GM21515 (cell line): ENCODE results near the gene RYR2.
"Not testable (repeated sequence)": the region's sequence is repeated elsewhere in the genome, so short reads cannot be mapped to it uniquely, and the experiment has no call there.

ENCODE experiments used
- ATAC-seq: cut with Tn5 transposase; IDR thresholded peaks from one replicate; pipeline ENCODE4 v1.9.1; 2021; ENCODE audit not compliant: unreplicated experiment

Gene RYR2

DNA sequence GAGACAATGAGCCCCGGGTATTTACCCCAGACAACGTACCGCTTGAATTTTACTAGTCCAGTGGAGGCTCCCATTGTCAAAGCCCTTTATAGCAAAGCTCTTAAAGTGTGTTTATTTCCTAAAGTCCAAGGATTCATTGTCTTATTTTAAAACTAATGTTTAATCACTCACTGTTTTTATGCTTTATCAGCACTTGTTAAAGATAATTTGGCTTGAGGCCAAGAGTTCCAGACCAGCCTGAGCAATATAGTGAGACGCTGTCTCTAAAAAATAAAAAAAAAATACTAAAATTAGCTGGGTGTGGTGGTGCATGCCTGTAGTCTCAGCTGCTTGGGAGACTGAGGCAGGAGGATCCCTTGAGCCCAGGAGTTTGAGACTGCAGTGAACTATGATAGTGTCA is 202.8 kb downstream of the RYR2 start:
- ATAC-seq, result no peak

DNA sequence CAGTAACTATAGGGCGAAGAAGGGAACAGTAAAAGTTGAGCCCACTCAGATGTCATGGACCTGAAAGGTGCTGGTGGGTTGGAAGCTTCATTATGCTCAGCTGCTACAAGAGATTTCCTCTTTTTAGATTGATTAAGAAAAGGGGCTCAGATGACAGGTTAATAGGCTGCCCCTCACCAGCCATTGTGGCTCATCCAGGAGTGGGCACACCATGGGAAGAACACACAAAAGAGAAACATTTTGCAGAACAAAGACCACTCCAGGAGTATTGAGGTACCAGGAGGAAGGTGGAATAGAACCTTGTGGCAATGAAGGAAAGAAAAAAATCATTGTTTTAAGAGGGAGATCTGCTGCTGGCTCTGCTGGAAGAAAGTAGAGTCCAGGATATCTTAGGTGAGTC is 205.5 kb downstream of the RYR2 start:
- ATAC-seq, result no peak

DNA sequence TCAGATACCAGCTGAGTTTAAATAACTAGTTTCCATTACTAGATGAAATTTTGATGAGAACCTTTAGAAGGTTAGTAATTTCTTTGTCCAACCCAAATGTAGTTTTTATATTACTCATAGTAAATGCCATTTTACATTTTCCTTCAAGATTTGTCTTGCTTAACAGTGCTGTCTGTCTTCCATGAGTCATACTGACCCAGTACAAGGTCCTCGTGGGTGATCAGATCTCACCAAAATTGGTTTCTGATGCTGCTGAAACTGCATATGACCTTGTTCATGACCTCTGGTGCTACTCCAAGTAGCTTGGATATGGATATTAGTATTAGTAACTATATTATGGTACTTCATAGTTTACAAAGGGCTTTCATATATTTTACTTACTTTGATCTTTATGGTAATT is 207.1 kb downstream of the RYR2 start:
- ATAC-seq, result no peak

DNA sequence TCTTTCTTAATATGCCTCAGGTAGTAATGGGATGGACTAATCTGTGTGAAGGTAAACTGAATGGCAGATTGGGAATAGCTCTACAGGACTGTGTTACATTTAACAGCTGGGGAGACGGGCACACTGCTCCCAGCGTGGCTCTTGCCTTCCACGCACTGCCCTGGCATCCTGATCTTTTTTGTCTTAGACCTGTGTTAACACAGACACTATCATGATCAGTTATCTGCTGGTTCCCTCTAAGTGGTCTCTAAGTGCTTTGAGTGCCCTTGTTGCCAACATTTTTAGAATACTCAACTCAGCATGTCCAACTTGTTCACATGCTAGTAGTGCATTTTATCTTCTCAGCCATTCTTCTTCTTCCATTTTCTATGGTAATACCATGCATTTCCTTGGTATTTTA is 208.1 kb downstream of the RYR2 start:
- no peak for ATAC-seq

DNA sequence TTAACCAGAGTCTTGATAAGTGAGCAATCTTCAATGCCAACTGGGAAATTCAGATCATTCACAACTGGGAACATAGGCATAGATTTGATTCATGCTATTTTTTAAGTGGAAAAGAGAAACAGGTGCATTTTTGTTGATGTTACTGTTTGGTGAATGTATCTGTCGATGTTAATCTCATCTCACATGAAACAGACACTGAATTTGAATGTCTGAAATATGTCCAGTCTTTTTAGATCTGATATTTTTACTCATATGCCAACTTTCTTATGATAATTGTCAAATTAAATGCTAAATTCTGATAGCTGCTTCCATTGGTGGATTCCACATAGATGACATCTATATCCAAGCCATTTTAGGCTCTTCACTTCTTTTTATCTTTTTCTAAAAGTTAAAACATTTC is 213.1 kb downstream of the RYR2 start:
- no peak for ATAC-seq

DNA sequence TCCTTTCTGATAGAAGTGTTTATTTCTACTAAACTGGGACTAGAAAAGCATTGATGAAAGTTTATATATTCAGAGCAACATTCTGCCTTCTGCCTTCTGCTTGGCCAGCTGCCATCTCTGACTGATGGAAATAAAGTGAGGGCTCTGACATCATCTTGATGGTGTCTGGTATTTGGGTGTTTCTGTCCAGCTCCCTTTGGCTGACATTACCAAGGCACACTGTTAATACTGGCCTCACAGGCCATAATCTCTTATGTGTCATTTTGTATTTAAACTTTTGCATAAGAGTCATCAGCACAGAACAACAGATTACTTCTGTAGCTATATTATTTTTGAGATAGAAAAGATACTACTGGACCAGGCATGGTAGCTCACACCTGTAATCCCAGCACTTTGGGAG is 216.9 kb downstream of the RYR2 start:
- no peak for ATAC-seq

DNA sequence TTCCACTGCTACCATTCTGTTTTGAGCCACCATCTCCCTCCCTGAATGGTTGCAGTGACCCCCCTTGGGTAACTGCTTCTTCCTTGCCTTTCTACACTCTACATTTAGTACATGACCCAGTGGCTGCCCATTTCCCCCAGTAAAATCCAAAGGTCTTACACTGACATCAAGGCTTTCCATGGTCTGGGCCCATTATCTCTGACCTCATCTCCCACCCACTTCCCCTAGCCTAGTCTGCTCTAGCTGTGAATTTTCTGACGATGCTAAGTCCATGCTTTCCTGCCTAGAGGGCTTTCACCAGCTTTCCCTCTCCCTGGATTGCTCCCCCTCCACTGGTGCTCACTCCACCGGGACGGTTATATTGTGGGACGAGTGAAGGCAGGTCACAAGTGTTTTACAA is 219.2 kb downstream of the RYR2 start:
- ATAC-seq, result no peak

DNA sequence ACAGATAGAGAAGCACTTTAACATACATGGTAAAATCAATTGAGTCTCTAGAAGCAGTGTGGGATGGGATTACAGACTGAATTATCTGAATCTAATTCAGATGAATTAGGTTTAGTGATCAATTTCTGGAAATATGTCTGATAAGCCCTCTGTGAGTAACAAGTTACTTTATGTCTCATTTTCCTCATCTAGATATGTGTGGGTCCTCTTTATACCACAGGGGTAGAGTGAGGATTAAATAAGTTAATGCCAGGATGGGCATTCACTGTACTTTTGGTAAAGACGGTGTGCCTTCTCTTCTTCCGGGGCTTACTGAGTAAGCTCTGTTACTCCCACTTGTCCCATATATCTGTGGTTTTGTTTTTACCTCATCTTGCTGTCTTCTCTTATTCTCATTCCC is 225.8 kb downstream of the RYR2 start:
- ATAC-seq, result no peak

DNA sequence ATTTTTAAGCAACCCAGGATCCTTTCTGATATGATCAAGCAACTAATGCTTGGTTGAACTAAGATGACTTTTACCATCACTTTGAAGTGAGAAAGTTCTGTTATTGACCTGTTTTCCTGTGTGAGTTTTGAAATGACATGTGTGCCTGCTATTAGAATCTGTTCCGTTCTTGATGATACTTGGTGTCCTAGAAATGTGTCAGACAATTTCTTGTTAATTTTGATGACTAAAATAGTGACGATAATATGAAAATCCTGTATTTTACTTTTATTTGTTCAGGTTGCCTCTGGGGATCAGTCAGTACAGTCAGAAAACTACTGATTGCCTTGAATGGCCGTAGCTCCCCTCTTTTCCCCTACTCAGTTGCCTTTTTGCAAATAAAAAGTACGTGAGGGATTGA is 228.0 kb downstream of the RYR2 start:
- no peak for ATAC-seq

DNA sequence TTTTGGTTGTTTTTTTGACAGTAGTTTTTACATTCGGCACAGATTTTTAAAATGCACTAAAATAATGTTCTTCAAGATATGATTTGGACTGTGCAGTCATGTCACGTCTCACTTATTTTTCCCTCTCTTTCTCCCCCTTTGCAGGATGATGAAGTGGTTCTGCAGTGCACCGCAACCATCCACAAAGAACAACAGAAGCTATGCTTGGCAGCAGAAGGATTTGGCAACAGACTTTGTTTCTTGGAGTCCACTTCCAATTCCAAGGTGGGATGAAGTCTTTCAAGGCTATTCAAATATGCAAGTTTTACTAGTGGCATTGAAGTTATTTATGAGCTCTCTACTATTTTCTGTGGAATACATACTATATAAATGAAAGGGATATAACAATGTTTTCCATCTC is 228.4 kb downstream of the RYR2 start:
- ATAC-seq, result no peak

DNA sequence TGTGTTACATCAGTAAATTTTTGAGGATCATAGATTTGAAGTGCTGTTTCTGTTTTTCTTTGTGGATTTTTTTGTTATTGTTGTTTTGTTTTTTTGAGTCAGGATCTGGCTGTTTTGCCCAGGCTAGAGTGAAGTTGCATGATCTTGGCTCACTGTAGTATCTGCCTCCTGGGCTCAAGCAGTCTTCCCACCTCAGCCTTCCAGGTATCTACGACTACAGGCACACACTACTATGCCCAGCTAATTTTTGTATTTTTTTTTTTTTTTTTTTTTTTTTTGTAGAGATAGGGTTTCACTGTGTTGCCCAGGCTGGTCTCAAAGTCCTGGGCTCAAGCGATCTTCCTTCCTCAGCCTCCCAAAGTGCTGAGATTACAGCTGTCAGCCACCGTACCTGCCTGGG is 236.0 kb downstream of the RYR2 start:
- not testable (repeated sequence) for ATAC-seq

DNA sequence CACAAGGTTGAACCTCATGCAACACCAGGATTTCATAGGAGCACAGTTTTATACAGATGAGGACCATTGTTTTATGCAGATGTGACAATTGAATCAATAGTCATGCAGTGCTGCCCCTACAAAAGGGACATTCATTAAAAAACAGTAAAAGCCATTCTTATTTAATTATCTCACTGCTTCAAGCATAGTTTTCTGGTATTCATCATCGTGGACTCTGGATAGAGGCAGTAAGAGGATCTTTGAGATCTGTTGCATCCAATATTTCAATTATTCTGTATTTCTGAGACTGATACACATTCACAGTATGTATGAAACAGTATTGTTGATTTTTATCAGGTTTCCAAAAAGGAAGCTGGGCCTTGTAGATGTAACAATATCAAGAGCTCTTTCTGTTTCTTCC is 237.6 kb downstream of the RYR2 start:
- ATAC-seq, result no peak

DNA sequence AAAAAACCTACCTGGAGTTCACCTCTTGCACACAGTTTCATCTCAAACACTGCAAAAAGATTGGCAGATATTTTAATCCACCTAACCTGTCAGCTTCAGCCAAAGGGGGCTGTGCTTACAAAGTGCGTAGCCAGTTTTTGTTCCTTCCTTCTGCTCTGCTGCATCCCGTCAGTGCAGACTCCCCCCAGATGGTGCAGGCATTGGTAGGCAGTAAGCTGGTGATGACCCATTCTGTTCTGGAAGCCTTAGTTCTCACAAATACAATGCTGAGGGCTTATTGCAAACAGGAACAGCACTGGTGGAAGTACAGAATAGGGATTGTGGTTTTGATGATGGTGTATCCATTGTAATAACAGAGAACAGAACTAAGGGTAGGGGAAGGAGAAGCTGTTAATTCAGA is 239.5 kb downstream of the RYR2 start:
- no peak for ATAC-seq

DNA sequence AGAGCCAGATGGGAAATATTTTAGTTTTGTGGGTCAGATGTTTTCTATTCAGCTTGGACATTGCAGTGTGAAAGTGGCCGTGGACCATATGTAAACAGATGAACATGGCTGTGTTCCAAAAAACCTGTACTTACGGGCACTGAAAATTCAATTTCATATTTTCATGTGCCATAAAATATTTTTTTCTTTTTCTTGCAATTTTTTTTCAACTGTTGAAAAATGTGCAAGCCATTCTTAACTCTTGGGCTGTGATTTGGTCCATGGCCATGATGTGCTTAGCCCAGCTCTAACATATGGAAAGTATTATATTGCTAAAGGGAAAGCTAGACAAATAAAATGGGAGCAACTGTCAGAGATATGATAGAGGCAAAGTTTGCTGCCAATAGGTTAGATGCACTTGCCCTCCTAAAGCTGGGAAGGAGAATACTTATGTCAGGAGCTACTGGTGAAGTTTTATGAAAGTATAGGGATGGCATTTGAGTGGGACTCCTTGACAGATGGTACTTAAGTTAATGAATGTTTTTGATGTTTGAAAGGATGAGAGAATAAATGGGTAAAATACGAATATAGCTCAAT is 240.3 kb downstream of the RYR2 start:
- no peak for ATAC-seq

DNA sequence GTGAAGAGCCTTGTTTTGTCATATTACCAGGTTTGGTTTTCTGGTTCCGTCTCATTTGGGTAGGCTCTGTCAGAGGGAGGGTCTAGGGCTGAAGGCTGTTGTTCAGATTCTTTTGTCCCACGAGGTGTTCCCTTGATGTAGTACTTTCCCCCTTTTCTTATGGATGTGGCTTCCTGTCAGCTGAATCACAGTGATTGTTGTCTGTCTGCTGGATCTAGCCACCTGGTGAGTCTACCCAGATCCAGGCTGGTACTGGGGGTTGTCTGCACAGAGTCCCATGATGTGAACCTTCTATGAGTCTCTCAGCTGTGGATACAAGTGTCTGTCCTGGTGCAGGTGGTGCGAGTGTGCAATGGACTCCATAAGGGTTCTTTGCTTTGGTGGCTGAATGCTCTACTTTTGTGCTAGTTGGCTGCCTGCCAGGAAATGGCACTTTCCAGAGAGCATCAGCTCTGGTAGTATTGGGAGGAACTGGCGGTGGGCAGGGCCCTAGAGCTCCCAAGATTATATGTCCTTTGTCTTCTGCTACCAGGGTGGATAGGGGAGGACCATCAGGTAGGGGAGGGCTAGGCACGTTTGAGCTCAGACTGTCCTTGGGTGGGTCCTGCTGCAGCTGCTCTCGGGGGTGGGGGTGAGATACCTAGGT is 246.0 kb downstream of the RYR2 start:
- no peak for ATAC-seq

DNA sequence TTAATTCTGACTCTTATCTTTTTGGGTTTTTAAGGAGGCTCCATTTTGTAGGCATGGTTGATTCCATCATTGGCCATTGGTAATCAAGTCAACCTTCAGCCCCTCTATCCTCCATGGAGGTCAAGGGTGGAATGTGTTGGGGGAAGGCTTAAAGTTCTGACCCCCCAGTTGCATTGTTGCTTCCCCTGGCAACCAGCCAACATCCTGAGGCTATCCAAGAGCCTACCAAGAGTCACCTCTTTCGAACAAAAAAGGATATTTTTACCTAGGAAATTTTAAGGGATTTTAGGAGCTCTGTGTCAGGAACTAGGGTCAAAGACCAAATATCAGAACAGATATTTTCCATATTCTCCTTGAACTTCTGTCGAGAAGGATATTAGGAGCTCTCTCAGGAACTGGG is 251.8 kb downstream of the RYR2 start:
- ATAC-seq, result no peak

DNA sequence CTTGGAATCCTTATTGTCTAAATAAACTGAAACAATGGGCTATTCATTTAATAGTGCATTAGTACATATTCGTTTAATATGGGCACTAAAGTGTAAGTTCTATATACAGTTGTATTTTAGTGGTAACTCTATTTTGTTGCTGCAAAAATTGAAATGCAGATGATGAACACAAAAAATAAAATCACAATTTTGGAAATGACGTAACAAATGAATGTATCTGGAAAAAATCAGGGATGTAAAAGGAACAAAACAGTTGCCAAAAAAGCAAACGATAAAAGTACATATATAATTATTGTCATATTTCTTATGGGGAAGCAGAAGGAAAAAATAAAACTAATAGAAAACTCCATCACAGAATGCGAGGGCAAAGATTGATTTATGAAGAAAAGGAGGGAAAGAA is 254.9 kb downstream of the RYR2 start:
- ATAC-seq, result no peak

DNA sequence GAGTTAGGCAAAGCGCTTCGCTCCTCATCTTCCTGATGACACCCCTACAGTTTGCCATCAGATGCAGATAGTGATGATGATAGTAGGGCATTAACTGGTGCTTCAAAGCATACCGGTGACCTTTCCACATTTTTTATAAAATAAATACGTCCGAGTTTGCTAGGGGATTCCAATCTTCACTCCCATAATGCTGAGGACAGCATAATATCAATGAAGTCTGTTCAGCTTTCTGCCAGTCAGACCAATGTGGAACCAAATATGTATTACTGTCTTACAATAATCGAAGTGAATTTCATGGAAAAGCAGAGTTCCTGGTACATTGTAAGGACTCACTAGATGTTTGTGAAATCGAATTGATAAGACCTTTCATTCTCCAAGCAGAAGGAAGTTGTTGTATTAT is 258.7 kb downstream of the RYR2 start:
- ATAC-seq, result no peak

DNA sequence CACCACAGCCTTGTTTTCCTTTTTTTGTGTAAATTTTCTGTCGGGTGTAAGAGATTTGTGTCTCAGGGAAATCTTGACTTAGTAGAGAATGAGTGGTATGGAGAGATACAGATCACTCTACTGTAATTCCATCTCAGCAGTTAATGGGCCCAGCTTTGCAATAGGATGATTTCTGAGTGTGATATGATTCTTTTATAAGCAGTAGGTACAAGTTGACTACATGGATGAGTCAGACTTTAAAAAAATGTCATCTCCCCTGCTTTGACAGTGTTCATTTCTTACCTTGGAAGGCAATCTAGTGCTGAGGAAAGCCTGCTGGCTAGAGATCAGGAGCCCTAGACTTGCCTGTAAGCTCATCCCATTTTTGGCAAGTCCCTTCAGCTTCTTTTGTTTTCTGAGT is 261.9 kb downstream of the RYR2 start:
- no peak for ATAC-seq

DNA sequence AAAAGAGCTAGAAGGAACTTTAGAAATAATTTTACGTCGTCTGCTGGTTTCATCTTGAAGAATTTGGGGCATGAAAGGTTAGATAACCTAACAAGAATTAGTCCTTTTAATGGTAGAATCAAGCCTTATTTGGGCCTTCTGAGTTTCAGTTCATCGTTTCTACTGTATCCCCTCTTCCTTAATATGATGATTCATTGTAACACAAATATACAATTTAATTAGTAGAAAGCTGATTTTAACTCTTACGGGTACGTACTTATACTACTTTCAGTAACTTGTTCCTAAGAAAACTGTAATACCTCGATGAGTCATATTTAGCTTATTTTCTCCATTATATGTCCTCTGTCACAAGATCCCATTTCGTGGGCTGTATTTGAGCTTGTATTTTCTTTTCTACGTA is 264.7 kb downstream of the RYR2 start:
- no peak for ATAC-seq

DNA sequence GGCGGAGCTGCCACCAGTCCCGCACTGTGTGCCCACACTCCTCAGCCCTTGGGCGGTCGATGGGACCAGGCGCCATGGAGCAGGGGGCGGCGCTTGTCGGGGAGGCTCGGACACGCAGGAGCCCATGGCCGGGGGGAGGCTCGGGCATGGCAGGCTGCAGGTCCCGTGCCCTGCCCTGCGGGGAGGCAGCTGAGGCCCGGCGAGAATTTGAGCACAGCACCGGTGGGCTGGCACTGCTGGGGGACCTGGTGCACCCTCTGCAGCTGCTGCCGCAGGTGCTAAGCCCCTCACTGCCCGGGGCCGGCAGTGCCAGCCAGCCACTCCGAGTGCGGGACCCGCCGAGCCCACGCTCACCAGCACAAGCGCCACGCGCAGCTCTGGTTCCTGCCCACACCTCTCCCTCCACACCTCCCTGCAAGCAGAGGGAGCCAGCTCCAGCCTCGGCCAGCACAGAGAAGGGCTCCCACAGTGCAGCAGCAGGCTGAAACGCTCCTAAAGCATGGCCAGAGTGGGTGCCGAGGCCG is 267.7 kb downstream of the RYR2 start:
- ATAC-seq, result no peak

DNA sequence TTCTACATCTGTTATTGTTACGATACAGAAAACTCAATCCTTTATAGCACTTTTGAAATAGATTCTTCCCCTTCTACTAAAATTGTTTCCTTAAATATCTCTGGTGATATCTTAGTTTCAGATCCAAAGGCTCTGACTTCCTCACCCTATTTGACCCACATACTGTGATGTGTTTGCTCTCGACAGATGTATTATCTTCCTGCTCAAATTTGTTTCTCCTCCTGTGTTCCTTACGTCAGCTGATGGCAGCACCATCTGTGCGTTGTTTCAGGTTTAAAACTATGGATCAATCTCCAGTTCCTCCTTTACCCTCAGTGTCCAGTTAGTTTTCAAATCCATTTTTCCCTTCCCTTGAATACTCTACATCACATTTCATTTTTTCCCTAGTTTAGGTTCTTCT is 274.4 kb downstream of the RYR2 start:
- no peak for ATAC-seq

DNA sequence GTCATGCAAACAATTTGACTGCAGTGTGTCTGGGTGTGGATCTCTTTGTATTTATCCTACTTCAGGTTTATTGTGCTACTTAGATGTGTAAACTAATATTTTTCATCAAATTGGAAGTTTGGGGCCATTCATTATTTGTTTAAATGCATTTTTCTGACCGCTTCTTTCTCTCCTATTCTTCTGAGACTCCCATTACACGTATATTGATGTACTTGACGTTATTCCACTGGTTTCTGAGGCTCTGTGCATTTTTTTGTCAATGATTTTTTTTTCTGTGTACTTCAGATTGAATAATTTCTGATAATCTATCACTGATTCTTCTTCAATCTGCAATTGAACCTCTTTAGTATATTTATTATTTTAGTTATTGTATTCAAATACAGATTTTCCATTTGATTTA is 276.8 kb downstream of the RYR2 start:
- no peak for ATAC-seq
